ENCODE data around the gene FAM170B.

The FAM170B gene

GRCh38 chr10:49109669-49110340, 24.0 kb downstream of the FAM170B start:
- in situ Hi-C loops (cut with MboI; ENCODE audit: low sequenced_read_pairs): no loop called here

DNA sequence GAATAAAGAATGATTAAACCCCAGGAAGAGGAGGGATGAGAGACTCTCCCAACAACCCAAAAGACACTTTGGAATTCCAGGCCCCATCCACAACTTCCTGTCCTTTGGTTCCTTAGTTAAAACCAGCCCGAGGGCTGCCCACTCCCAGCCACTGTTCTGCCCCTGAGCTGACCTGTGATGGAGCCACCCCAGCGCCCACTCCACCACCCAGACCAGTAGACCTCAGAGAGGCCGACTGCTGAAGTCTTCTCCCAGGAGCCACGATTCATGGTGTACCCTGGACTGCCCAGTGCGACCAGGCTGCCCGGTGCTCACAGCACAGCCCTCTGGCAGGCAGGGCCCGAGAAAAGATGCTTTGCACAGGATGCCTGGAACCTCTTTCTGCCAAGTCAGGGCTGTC, 25.2 kb downstream of the FAM170B start:
- in situ Hi-C loops (cut with MboI; ENCODE audit: low sequenced_read_pairs): no loop called here

DNA sequence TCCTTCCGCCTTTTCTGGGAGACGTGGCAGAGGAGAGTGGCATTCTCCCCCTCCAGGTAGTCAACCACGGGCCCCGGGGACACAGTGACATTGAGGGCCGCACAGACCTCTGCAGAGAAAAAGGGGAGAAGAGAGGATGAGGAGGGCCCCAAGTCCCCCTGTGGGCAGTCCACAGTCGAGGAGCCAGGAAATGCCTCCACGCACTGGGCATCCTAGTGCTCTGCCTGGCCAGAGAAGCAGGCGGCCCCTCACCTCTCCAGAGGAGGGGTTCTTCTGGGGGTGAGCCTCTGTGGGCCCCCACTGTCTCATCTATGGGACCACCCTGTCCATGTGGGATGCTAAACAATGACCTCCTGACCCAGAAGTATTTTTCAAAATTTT, 25.9 kb downstream of the FAM170B start:
- in situ Hi-C loops (cut with MboI; ENCODE audit: low sequenced_read_pairs): no loop called here

- in situ Hi-C loops (cut with MboI; ENCODE audit: low sequenced_read_pairs): no loop called here
Measured at GRCh38 chr10:49107111-49107886, 26.5 kb downstream of the FAM170B start.

- in situ Hi-C loops (cut with MboI; ENCODE audit: low sequenced_read_pairs): no loop called here
Measured at GRCh38 chr10:49106451-49106850, 27.4 kb downstream of the FAM170B start.

- in situ Hi-C loops (cut with MboI; ENCODE audit: low sequenced_read_pairs): no loop called here
Measured at GRCh38 chr10:49105076-49105475, 28.7 kb downstream of the FAM170B start.

- in situ Hi-C loops (cut with MboI; ENCODE audit: low sequenced_read_pairs): no loop called here
Measured at GRCh38 chr10:49104323-49104722, 29.5 kb downstream of the FAM170B start.

- in situ Hi-C loops (cut with MboI; ENCODE audit: low sequenced_read_pairs): no loop called here
Measured at GRCh38 chr10:49103761-49104160, 30.1 kb downstream of the FAM170B start.

DNA sequence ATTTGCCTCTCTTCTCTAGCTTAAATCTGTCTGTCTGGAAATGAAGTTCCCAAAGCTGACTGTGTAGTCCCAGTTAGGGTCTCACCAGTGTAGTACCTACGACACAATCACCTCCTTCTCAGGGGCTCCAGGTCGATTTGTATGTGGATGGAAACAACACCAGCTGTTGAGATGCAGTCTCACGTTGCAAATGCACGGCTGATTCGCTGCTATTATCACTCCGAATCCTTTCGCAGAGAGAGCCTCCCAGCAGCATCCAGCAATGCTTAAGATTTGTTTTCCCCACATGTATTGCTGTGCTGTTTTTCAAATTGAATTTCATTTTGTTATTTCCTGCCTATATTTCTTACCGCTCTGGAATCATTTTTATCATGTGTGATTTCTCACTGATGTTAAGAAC, 34.8 kb downstream of the FAM170B start:
- in situ Hi-C loops (cut with MboI; ENCODE audit: low sequenced_read_pairs): no loop called here

DNA sequence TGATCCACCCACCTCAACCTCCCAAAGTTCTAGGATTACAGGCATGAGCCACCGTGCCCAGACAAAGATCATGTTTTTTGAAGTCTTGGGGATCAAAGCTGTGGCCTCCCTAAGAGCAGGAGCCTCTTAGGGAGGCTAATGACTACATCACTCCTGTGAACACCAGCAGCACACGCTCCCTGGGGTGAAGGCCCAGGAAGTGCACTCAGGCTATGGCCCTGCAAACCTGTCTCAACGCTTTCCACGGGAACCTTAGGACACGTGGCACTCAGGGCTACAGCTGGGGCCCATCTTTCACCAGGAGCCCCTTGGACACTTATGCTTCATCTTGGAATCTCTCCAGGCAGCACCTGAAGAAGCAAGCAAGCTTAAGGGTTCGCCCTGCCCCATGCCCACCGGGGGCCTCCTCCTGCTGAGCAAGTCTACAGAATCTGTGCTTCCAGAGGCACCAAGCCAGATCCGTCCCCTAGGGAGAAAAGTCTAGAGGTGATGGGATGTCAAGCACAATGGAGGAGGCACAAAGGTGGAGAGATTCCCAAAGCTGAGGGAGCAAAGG, 36.9 kb downstream of the FAM170B start:
- in situ Hi-C loops (cut with MboI; ENCODE audit: low sequenced_read_pairs): no loop called here

DNA sequence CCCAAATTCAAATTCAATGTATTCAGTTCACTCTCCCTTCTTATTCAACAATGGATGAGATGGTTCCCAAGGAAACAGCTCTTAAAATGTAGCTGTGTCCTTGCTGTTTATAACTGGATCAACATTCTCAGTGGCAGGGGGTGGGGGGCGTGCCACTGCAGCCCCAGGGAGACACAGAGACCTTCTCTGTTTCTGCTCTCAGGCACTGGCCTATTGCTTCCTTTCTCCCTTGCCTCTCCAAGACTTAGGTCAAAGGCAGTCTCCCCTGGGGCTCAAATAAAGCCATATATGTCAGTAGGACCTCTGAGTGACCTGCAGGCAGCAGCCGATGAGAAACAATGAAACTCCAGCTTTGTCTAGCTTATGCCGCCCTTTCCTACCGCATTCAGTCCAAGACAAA, 39.2 kb downstream of the FAM170B start:
- in situ Hi-C loops (cut with MboI; ENCODE audit: low sequenced_read_pairs): no loop called here

GRCh38 chr10:49093922-49094321, 39.9 kb downstream of the FAM170B start:
- in situ Hi-C loops (cut with MboI; ENCODE audit: low sequenced_read_pairs): no loop called here

GRCh38 chr10:49092477-49092876, 41.3 kb downstream of the FAM170B start:
- in situ Hi-C loops (cut with MboI; ENCODE audit: low sequenced_read_pairs): no loop called here

DNA sequence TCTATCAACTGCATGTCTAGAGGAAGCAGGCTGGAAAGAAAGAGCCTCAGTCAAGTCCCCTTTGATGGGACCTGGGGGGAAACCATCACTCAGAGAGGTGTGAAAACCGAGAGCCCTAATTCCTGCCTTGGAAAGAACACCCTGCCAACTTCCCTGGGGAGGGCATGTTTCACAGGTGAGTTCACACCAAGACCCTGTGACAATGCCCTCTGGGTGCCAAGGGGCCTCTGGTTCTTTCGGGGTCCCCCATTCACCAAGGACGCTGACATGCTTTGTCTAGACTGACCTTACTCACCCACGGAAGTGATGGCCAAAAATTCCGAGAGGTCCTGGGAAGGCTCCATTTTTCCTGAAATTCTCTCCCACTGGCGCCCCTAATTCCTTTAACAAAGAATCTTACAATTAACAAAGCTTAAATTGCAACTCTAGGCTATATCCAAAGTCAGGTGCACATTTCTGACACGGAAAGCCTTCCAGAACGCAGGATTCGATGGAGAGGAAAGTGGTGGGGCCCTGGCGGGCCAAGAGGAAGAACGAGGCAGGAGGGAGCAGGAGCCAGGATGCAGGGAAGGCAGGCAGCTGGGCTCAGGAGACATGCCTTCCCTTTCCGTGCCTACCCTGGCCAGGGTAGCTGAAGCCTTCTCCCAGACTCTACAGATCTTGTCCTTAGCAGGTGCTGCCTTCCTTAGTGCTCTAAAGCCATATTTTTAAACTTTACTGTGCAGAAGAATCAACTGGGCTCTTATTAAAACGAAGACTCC, 42.2 kb downstream of the FAM170B start:
- in situ Hi-C loops (cut with MboI; ENCODE audit: low sequenced_read_pairs): no loop called here

DNA sequence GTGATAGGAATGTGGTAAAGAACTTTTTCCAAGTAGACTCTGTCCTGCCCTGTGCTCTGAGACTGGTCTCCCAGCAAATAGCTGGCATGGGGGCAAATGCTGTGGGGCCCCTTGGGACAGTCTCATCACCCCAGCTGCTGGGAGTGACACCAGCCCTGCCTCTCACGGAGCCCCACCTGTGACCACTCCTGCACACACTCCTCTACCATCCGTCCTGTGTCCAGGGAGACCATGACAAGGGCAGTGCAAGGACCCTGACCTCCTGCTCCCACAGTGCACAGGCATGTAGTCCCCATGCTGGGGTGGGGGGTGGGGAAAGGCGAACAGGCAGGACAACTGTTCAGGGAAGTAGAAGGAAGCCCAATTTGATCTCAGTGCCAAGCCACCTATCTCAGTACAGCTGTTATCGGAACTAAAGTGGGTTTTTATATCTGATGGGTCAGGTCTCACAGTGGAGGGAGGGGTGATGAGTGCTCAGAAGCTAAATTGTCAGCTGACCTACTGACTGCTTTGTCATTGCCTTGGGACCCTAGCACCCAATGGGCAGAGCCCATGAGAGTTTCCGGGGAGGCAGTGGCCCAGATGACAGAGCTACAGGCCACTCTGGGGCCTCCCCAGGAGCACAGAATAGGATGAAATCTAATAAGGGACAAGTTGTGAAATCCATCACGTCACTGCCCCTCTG, 43.0 kb downstream of the FAM170B start:
- in situ Hi-C loops (cut with MboI; ENCODE audit: low sequenced_read_pairs): no loop called here

DNA sequence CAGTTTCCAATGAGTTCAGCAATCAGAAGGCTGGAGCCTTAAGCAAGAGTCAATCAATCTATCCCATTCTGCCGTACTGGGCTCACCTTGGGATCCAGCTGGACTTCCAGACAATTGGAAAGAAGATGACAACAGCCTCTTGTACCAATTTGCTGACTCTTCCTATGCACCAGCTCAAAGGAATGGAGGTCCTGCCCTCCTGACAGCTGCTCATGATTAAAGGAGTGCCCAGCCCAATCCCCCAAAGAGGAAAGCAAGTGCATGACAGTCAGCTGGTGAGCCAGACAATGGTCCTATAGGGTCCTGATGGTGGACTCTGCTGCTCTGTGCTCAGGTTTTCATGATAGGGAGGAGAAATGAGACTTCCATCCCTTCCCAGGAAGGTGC, 43.6 kb downstream of the FAM170B start:
- in situ Hi-C loops (cut with MboI; ENCODE audit: low sequenced_read_pairs): no loop called here

DNA sequence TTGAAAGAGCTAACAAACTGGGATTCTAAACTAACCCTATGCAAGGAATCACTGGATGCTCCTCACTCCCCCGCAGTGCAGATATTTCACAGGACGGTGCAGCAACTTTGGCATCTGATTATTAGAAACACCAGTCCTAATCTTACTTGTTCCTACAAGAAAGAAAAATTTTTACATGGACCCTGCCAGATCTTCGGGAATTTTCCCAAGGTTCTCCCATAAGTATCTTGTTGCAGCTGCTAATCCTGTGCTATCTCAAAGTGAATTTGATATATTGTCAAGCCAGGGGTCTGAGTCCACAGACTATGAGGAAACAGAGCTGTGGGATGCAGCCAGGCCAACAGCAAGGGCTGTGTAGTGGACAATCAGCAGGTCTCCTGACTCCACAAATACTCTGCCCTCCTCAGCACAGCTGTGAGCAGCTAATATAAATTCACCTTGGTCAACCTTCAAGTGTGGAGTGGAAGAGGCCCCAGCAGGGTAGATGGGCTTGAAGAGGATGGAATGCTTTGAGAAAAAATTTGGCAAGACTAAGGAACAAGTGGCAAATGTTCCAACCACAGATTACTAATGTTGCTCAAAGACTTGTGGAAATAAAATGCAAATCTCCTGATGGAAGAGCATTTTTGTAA, 44.1 kb downstream of the FAM170B start:
- in situ Hi-C loops (cut with MboI; ENCODE audit: low sequenced_read_pairs): no loop called here

GRCh38 chr10:49089152-49089551, 44.7 kb downstream of the FAM170B start:
- in situ Hi-C loops (cut with MboI; ENCODE audit: low sequenced_read_pairs): no loop called here

GRCh38 chr10:49086889-49087288, 46.9 kb downstream of the FAM170B start:
- in situ Hi-C loops (cut with MboI; ENCODE audit: low sequenced_read_pairs): no loop called here

DNA sequence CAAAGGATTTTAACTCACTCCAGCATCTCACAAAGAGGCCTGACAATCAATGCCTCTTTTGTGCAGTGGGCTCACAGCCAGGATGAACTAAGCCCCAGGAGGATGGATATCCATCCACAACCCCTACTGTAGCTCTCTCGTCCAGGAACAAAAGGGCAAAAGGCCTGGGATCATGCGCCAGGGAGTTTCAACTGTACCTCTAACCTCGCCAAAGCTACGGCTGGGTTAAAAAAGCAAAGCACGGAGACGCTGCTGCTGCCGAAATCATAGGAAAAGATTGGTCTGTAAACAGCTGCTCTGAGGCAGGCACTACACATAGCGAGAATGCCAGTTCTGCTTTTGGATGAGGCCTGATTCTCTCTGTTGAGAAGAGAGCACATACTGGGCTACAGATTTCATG, 50.6 kb downstream of the FAM170B start:
- in situ Hi-C loops (cut with MboI; ENCODE audit: low sequenced_read_pairs): no loop called here

- in situ Hi-C loops (cut with MboI; ENCODE audit: low sequenced_read_pairs): no loop called here
Measured at GRCh38 chr10:49082766-49083165, 51.1 kb downstream of the FAM170B start.

All from HL-60/S4 treated with retinoic acid at 250 ng/mL for 4 days and 3 days (cell line).